ENCODE measurements around the gene RABEP2.
"Not testable (repeated sequence)": the region's sequence is repeated elsewhere in the genome, so short reads cannot be mapped to it uniquely, and the experiment has no call there.

Gene RABEP2

DNA sequence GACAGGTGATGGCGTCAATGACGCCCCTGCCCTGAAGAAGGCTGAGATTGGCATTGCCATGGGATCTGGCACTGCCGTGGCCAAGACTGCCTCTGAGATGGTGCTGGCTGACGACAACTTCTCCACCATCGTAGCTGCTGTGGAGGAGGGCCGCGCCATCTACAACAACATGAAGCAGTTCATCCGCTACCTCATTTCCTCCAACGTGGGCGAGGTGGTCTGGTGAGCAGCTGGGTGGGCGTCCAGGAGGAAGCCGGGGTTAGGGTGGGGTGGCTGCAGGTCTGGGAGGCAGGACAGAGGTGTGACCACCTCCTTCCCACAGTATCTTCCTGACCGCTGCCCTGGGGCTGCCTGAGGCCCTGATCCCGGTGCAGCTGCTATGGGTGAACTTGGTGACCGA lies 23.2 kb downstream of the RABEP2 start:
- no peak for DNase-seq

DNA sequence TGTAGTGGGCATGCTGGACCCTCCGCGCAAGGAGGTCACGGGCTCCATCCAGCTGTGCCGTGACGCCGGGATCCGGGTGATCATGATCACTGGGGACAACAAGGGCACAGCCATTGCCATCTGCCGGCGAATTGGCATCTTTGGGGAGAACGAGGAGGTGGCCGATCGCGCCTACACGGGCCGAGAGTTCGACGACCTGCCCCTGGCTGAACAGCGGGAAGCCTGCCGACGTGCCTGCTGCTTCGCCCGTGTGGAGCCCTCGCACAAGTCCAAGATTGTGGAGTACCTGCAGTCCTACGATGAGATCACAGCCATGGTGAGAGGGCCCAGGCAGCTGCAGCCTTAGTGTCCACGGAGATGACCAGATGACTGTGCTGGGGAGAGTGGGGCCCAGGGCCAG lies 24.4 kb downstream of the RABEP2 start:
- no peak for DNase-seq

DNA sequence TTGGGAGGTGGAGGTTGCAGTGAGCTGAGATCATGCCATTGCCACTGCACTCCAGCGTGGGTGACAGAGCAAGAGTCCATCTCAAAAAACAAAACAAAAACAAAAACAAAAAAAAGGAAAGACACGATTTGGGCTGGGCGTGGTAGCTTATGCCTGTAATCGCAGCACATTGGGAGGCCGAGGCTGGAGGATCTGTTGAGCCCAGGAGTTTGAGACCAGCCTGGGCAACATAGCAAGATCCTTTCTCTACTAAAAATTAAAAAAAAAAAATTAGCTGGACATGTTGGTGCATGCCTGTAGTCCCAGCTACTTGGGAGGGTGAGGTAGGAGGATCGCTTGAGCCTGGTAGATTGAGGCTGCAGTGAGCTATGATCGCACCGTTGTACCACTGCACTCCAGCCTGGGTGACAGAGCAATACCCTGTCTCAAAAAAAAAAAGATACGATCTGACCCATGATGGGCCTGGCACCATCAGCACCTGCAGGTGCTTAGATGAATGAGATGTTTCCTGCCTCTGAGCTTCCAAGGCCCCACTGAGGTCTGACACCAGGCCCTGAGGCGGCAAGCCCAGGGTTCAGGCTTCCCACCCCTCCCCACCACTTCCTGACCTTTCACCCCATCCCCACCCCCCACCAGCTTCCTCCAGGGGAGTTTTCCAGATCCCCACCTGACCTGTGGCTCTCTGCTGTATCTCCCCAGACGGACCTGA lies 25.0 kb downstream of the RABEP2 start:
- no peak for DNase-seq

- no peak for DNase-seq
These were observed 26.1 kb downstream of the RABEP2 start for GRCh38 chr16:28898942-28899341.

- no peak for DNase-seq
These were observed 26.8 kb downstream of the RABEP2 start for GRCh38 chr16:28898266-28898665.

DNA sequence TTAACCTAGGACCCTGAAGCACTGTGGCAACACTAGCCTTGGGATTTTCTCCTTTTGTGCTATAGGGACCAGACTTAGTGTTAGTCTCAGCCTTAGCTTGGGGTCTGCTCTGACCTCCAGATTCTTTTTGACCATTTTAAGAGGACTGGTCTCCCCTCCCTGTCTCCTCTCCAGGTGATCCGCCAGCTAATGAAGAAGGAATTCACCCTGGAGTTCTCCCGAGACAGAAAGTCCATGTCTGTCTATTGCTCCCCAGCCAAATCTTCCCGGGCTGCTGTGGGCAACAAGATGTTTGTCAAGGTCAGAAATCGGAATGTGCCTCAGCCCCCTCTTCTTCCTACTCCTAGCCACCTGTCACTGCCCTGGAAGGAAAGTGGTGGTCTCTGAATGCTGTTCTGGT lies 27.2 kb downstream of the RABEP2 start:
- no peak for DNase-seq

GRCh38 chr16:28895609-28896008 lies 29.4 kb downstream of the RABEP2 start:
- no peak for DNase-seq

DNA sequence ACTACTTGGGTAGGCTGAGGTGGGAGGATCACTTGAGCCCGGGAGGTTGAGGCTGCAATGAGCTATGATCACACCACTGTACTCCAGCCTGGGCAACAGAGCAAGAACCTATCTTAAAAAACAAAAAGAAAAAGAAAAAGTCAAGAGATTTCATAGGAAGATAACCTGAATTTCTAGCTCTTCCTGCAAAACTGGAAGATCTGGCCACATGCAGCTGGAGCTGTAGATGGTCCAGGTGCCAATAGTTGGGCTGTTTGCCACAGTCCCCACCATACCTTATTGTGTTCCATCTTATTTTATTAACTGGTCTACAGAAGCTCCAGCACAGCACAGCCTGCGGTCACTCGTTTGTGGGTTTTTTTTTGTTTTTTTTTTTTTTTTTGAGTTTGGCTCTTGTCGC lies 31.7 kb downstream of the RABEP2 start:
- DNase-seq: no peak

DNA sequence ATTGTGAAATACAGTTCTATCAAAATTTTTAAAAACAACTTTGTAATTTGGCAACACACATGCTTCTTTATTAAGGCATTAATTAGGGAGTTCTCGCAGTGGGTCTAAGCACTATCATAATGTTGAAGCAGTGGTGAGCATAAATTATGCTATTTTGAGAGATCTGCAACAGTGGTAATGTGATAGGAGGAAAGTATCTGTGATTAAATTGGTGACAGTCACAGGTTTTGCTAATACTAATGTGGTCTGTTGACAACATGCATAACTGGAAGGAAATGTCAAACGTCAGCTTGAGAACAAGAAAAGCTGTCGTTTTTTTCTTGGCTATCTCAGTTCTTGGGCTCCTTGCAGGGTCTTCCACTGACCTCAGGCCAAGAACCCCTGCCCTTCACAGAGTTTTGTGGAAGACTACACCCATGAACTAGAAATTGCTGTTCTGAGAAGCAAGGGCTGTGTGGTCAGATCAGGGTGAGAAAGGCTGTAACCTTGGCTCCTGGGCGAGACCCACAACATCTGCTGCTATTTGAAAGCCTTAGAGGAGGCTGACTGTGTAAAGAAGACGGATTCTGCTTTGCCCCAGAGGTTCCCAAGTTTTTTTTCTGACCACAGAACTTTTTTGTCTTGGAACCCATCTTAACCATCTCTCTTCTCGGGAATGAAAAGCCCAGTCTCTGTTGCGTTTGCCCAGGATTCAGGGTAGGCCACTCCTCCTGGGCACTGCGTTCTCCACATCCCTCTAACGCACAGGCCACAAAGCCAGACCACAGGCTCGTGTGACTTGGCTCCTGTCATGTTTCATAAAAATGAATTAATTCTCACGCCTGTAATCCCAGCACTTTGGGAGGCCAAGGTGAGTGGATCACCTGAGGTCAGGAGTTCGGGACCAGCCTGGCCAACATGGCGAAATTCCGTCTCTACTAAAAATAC lies 32.8 kb downstream of the RABEP2 start:
- no peak for DNase-seq

GRCh38 chr16:28890355-28890754 lies 34.7 kb downstream of the RABEP2 start:
- not testable (repeated sequence) for DNase-seq

DNA sequence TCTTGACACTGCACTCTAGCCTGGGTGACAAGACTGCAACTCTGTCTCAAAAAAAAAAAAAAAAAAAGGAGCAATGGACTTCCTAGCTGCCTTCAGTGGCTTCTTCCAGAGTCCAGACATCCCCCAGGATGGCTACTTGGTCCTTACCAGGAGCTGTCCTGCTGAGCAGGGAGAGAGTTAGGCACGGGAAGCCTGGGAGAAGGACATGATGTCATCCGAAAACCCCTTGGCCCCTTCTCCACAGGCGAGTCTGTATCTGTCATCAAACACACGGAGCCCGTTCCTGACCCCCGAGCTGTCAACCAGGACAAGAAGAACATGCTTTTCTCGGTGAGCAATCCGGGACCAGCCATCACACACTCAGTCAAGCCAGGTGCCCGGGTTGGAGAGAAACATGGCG lies 38.1 kb downstream of the RABEP2 start:
- DNase-seq: no peak

DNA sequence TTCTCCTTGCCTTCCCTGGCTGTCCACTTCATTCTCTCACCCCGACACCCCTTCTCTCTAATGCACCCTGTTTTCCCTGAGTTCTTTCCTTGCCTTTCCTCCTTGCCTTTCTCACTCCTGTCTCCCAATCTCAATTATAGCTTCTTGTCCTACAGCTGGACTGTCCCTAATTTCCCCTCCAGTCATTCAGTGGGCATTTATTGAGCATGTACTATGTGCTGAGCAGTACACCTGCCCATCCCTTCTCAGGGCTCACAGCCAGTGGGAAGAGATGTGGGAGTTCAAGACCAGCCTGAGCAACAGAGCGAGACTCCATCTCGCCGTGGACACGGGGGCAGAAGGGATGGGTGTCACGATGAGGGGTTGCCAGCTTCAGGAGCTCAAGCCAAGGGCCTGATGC lies 41.0 kb downstream of the RABEP2 start:
- no peak for DNase-seq

GRCh38 chr16:28883221-28883996 lies 41.6 kb downstream of the RABEP2 start:
- no peak for DNase-seq

- no peak for DNase-seq
These were observed 42.4 kb downstream of the RABEP2 start for GRCh38 chr16:28882551-28883160.

DNA sequence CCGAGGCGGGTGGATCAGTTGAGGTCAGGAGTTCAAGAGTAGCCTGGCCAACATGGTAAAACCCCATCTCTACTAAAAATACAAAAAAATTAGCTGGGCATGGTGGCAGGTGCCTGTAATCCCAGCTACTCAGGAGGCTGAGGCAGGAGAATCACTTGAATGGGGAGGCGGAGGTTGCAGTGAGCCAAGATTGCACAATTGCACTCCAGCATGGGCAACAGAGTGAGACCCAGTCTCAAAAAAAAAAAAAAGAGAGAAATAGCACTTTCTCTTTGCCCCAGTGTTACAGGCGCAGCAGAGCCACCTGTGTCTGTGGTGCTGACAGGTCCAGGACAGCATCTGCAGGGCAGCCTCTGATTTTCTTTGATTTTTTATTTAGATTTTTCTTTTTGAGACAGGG lies 43.5 kb downstream of the RABEP2 start:
- not testable (repeated sequence) for DNase-seq

GRCh38 chr16:28880955-28881354 lies 44.1 kb downstream of the RABEP2 start:
- no peak for DNase-seq

DNA sequence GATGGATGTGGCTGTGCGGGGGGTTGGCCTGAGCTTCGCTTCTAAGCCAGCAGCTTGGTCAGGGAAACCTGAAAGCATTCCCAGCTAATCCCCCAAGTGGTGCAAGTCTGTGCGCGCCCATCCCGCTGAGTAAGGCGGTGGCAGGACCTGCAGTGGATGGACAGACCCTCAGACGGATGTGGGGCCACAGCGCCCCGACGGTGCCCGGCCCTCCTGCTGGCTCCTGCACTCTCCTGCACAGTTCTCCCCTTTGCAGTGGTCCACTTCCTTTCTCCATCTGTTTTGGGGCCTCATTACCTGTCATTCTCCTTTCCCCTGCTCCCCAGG lies 44.5 kb downstream of the RABEP2 start:
- no peak for DNase-seq

- DNase-seq: peak; percentile 64
These were observed 45.0 kb downstream of the RABEP2 start for GRCh38 chr16:28879841-28880588.

DNA sequence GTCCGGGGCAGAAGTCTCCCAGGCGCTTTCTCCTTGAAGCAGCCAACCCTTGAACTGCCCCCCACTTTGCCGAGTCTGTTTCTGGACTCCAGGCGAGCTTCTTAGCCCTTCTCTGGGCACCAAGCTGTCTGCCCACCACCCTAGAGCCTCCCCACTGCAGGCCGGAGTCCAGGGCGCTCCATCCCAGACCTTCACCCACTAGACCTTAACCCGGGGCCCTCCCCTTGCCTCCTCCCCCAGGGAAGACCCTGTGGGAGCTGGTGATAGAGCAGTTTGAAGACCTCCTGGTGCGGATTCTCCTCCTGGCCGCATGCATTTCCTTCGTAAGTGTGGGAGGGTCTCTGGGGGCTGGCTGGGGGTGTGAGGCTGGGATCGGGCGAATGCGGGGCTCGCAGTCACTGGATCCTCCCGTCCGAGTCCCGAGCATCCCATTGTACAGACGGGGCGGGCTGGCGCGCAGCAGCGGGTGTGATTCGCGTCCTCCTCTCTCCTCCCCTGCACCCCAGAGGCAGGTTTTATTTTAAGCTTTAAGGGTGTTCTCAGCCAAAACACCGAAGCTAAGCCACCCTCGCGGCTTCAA lies 45.7 kb downstream of the RABEP2 start:
- no peak for DNase-seq

GRCh38 chr16:28878083-28878926 lies 46.7 kb downstream of the RABEP2 start, which contains the start of gene ATP2A1:
ATP2A1 (plus strand) TSS chr16:28878488; CDS start chr16:28878672, 184 bp downstream.
- DNase-seq: no peak

- DNase-seq: no peak
These were observed 47.4 kb downstream of the RABEP2 start for GRCh38 chr16:28877655-28878000.

Data from SHP77 treated with DMSO at 0.1 percent for 48 hours (cell line).